OCI-LY1 (cell line): ENCODE measurements around the gene TPRKB.

Experiments used
- EZH2 ChIP-seq: fragments of 200-600 bp; sonication (generic), shearing (Covaris generic); IDR thresholded peaks from 2 replicates; pipeline ENCODE4 v1.8.0; 2017; ENCODE audit warnings: borderline replicate concordance, mixed run types, mild to moderate bottlenecking, antibody characterized with exemption, low read length, moderate library complexity, mixed read lengths
- TF ChIP-seq, protein P1 (sequence below): fragments of 200-600 bp; sonication (generic), shearing (Covaris generic); IDR thresholded peaks from 2 replicates; pipeline ENCODE4 v1.5.1; 2017; ENCODE audit warnings: mild to moderate bottlenecking, antibody characterized with exemption, low read length, moderate library complexity, mixed read lengths

DNA sequence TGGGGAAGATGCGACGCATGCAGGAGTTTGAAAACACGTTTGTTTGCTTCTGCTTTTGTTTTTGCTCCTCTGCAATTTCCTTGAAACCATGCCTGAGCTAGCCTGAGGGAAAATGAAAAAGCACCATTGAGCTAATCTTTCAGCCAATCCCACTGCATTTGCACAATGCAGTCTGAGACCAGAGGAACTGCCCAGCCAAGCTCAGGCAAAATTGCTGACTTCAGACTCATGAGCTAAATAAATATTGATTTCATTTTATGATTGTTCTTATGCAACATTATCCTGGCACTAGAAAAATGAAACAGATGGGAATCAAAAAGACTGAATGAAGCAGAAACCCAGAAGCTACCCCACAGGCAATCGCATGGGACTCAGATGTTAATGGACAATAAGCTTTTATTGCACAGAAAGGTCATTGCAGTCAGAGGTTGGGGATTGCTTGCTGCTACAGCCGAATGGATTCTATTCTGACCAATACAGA is 37.0 kb downstream of the TPRKB start:
- TF ChIP-seq, protein P1, sequence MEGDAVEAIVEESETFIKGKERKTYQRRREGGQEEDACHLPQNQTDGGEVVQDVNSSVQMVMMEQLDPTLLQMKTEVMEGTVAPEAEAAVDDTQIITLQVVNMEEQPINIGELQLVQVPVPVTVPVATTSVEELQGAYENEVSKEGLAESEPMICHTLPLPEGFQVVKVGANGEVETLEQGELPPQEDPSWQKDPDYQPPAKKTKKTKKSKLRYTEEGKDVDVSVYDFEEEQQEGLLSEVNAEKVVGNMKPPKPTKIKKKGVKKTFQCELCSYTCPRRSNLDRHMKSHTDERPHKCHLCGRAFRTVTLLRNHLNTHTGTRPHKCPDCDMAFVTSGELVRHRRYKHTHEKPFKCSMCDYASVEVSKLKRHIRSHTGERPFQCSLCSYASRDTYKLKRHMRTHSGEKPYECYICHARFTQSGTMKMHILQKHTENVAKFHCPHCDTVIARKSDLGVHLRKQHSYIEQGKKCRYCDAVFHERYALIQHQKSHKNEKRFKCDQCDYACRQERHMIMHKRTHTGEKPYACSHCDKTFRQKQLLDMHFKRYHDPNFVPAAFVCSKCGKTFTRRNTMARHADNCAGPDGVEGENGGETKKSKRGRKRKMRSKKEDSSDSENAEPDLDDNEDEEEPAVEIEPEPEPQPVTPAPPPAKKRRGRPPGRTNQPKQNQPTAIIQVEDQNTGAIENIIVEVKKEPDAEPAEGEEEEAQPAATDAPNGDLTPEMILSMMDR: no peak
- no peak for TF ChIP-seq EZH2
